H1 (cell line): ENCODE results near the gene CHD1L. TPM values are rescaled to one million over a fixed set of nuclear protein-coding genes. Genes with fewer than 3 reads are reported as not detected.

Experiments used
- CTCF ChIA-PET: fragments of 300-600 bp; sonication (Branson Sonifier 250); formaldehyde crosslinking; loops from one replicate; lab custom pipeline; 2021; ENCODE audit not compliant: partially characterized antibody; lab: Charles Lee
- POLR2A ChIA-PET: fragments of 300-600 bp; sonication (Branson Sonifier 250); formaldehyde crosslinking; loops from one replicate; lab custom pipeline; 2021; ENCODE audit warnings: inconsistent platforms; ENCODE audit not compliant: partially characterized antibody; lab: Charles Lee
- DNase-seq, 2 experiments: peaks; one replicate each; pipeline versions ENCODE4 v3.0.0 to v3.0.0-alpha.2; 2010 to 2022; ENCODE audit warnings: low spot score in 2 of 2, low read depth in 1 of 2, mixed read lengths in 1 of 2
- FAIRE-seq: peaks from 2 replicates; lab custom pipeline; 2011; peaks lifted over from hg19 to GRCh38; lab: Jason Lieb, UNC
- H2AFZ ChIP-seq: 2 replicates; pipeline ENCODE4 v1.8.1; 2012; ENCODE audit warnings: low read length, inconsistent platforms
- H2AK5ac ChIP-seq: 2 replicates; pipeline ENCODE4 v1.6.1; 2013; ENCODE audit warnings: low read depth, low read length
- H2BK120ac ChIP-seq: replicated peaks from 2 replicates; pipeline ENCODE3; 2013; ENCODE audit warnings: low read depth, low read length, inconsistent platforms
- H2BK12ac ChIP-seq: 2 replicates; pipeline ENCODE4 v1.6.1; 2013; ENCODE audit warnings: low read depth, low read length
- H2BK15ac ChIP-seq: 2 replicates; pipeline ENCODE4 v1.6.1; 2013; ENCODE audit warnings: low read length
- H2BK20ac ChIP-seq: 2 replicates; pipeline ENCODE4 v1.6.1; 2013; ENCODE audit warnings: low read length
- H2BK5ac ChIP-seq: 2 replicates; pipeline ENCODE4 v1.6.1; 2013; ENCODE audit warnings: low read depth, low read length
- H3K14ac ChIP-seq: 2 replicates; pipeline ENCODE4 v1.6.1; 2013; ENCODE audit warnings: inconsistent platforms; ENCODE audit not compliant: insufficient read length
- H3K18ac ChIP-seq: 2 replicates; pipeline ENCODE4 v1.6.1; 2013; ENCODE audit warnings: low read length; ENCODE audit errors: extremely low read depth
- H3K23ac ChIP-seq: 2 replicates; pipeline ENCODE4 v1.6.1; 2013; ENCODE audit warnings: inconsistent platforms; ENCODE audit not compliant: insufficient read length
- H3K23me2 ChIP-seq: 2 replicates; pipeline ENCODE4 v1.6.1; 2013; ENCODE audit warnings: low read depth, low read length
- H3K27ac ChIP-seq: 2 replicates; pipeline ENCODE4 v1.6.1; 2011; ENCODE audit warnings: low read depth, low read length, inconsistent platforms
- H3K27me3 ChIP-seq, 4 experiments: replicated peaks in 1 of 4; 1 replicate in 1 of 4; 2 replicates in 3 of 4; pipeline versions ENCODE4 v1.6.1 to v1.8.1; 2011 to 2013; ENCODE audit warnings: low read length in 3 of 4, mild to moderate bottlenecking in 3 of 4, inconsistent platforms in 2 of 4, mixed read lengths in 2 of 4, moderate library complexity in 1 of 4; ENCODE audit not compliant: control insufficient read depth in 3 of 4, insufficient read depth in 3 of 4; ENCODE audit errors: extremely low read depth in 1 of 4
- H3K36me3 ChIP-seq, 4 experiments: 2 replicates each; pipeline versions ENCODE4 v1.6.1 to v1.8.1; 2011 to 2013; ENCODE audit warnings: mild to moderate bottlenecking in 4 of 4, low read length in 3 of 4, moderate library complexity in 2 of 4, control low read depth in 1 of 4, inconsistent platforms in 1 of 4; ENCODE audit not compliant: insufficient read depth in 4 of 4, control insufficient read depth in 2 of 4
- H3K4ac ChIP-seq: replicated peaks from 2 replicates; pipeline ENCODE3; 2013; ENCODE audit warnings: low read length, low read depth, mixed read lengths, inconsistent platforms; ENCODE audit not compliant: insufficient read length
- H3K4me1 ChIP-seq, 4 experiments: replicated peaks in 1 of 4; 1 replicate in 1 of 4; 2 replicates in 3 of 4; pipeline versions ENCODE4 v1.6.1 to v1.8.1; 2011 to 2013; ENCODE audit warnings: low read length in 3 of 4, inconsistent platforms in 2 of 4, mixed read lengths in 1 of 4; ENCODE audit not compliant: insufficient read depth in 4 of 4, control insufficient read depth in 3 of 4
- H3K4me2 ChIP-seq, 2 experiments: 2 replicates each; pipeline versions ENCODE4 v1.6.1 to v1.8.1; 2011 to 2013; ENCODE audit warnings: low read depth in 2 of 2, low read length in 2 of 2, control low read depth in 1 of 2, inconsistent platforms in 1 of 2, mild to moderate bottlenecking in 1 of 2; ENCODE audit not compliant: insufficient read depth in 1 of 2
- H3K4me3 ChIP-seq, 4 experiments: fragments of 200-600, 300-600 bp in 1 of 4; sonication (generic), shearing (Covaris generic), sonication (Bioruptor Twin) in 1 of 4; 2 replicates each; pipeline versions ENCODE4 v1.5.1 to v1.8.1; 2011 to 2016; ENCODE audit warnings: low read length in 4 of 4, low read depth in 3 of 4, control low read depth in 2 of 4, inconsistent platforms in 2 of 4, mild to moderate bottlenecking in 2 of 4, mixed read lengths in 1 of 4, moderate library complexity in 1 of 4; ENCODE audit not compliant: insufficient read depth in 2 of 4; ENCODE audit errors: extremely low read depth in 1 of 4
- H3K56ac ChIP-seq: replicated peaks from 2 replicates; pipeline ENCODE3; 2013; ENCODE audit warnings: low read depth, mild to moderate bottlenecking, mixed read lengths, low read length, inconsistent platforms; ENCODE audit not compliant: insufficient read length
- H3K79me1 ChIP-seq: 2 replicates; pipeline ENCODE4 v1.6.1; 2013; ENCODE audit warnings: low read depth, low read length, control low read depth
- H3K79me2 ChIP-seq, 2 experiments: 2 replicates each; pipeline versions ENCODE4 v1.6.1 to v1.8.1; 2012 to 2013; ENCODE audit warnings: low read length in 2 of 2, mild to moderate bottlenecking in 2 of 2, inconsistent platforms in 1 of 2; ENCODE audit not compliant: insufficient read depth in 2 of 2, control insufficient read depth in 1 of 2
- H3K9ac ChIP-seq, 4 experiments: replicated peaks in 1 of 4; 1 replicate in 1 of 4; 2 replicates in 3 of 4; pipeline versions ENCODE4 v1.6.1 to v1.8.1; 2011 to 2013; ENCODE audit warnings: low read depth in 3 of 4, low read length in 3 of 4, control low read depth in 2 of 4, mild to moderate bottlenecking in 2 of 4, moderate library complexity in 2 of 4, inconsistent platforms in 1 of 4; ENCODE audit errors: extremely low read depth in 1 of 4
- H3K9me3 ChIP-seq, 2 experiments: 2 replicates each; pipeline versions ENCODE4 v1.6.1 to v1.8.1; 2012 to 2013; ENCODE audit warnings: mild to moderate bottlenecking in 2 of 2, moderate library complexity in 2 of 2, control low read depth in 1 of 2, inconsistent platforms in 1 of 2, low read depth in 1 of 2, low read length in 1 of 2, mixed read lengths in 1 of 2; ENCODE audit not compliant: insufficient read depth in 2 of 2
- H4K20me1 ChIP-seq, 2 experiments: replicated peaks in 1 of 2; 2 replicates each; pipeline versions ENCODE3 to v1.8.1; 2011 to 2013; ENCODE audit warnings: inconsistent platforms in 2 of 2, low read length in 2 of 2, mild to moderate bottlenecking in 1 of 2; ENCODE audit not compliant: insufficient read depth in 2 of 2, control insufficient read depth in 1 of 2
- H4K5ac ChIP-seq: 2 replicates; pipeline ENCODE4 v1.6.1; 2013; ENCODE audit warnings: low read length, low read depth, mixed read lengths, inconsistent platforms; ENCODE audit not compliant: insufficient read length
- H4K8ac ChIP-seq: 2 replicates; pipeline ENCODE4 v1.8.0; 2013; ENCODE audit warnings: mild to moderate bottlenecking, moderate library complexity, low read length, inconsistent platforms; ENCODE audit not compliant: insufficient read depth; ENCODE audit errors: extremely low read depth
- H4K91ac ChIP-seq: replicated peaks from 2 replicates; pipeline ENCODE3; 2013; ENCODE audit warnings: low read length, mixed read lengths, inconsistent platforms; ENCODE audit not compliant: insufficient read length
- BCL11A ChIP-seq, 2 experiments: IDR thresholded peaks; one replicate each; pipeline ENCODE4 v1.6.1; 2011; ENCODE audit warnings: low read depth in 2 of 2, low read length in 2 of 2, mild to moderate bottlenecking in 2 of 2
- CTCF ChIP-seq, 3 experiments: IDR thresholded peaks; 1 replicate in 2 of 3; 2 replicates in 1 of 3; pipeline versions ENCODE4 v1.5.1 to v1.6.1; 2011; ENCODE audit warnings: low read length in 3 of 3, mild to moderate bottlenecking in 3 of 3, inconsistent platforms in 2 of 3, low read depth in 1 of 3, moderate library complexity in 1 of 3; ENCODE audit not compliant: insufficient read depth in 1 of 3; ENCODE audit errors: control extremely low read depth in 1 of 3
- KDM1A ChIP-seq: fragments of 200-600, 300-600 bp; sonication (generic); IDR thresholded peaks from 2 replicates; pipeline ENCODE4 v1.7.1; 2016; ENCODE audit warnings: mild to moderate bottlenecking, low read length, borderline replicate concordance
- KDM4A ChIP-seq: IDR thresholded peaks from one replicate; pipeline ENCODE4 v1.7.1; 2012; ENCODE audit warnings: low read depth, mild to moderate bottlenecking, moderate library complexity, low read length, inconsistent platforms; ENCODE audit not compliant: severe bottlenecking
- RFX5 ChIP-seq: IDR thresholded peaks from 2 replicates; pipeline ENCODE4 v1.6.1; 2011; ENCODE audit warnings: low read depth, low read length, improper control_type of control experiment, borderline replicate concordance
- RNF2 ChIP-seq: fragments of 200-900, 300-1000 bp; sonication (generic); IDR thresholded peaks from 2 replicates; pipeline ENCODE4 v1.7.1; 2016; ENCODE audit warnings: borderline replicate concordance, low read depth, mild to moderate bottlenecking, antibody characterized with exemption, low read length; ENCODE audit not compliant: poor library complexity, severe bottlenecking; ENCODE audit errors: missing control alignments
- SRF ChIP-seq: IDR thresholded peaks from 2 replicates; pipeline ENCODE4 v1.6.1; 2011; ENCODE audit warnings: mild to moderate bottlenecking, low read depth, low read length, moderate library complexity
- TAF1 ChIP-seq: IDR thresholded peaks from 2 replicates; pipeline ENCODE4 v1.6.1; 2011; ENCODE audit warnings: mild to moderate bottlenecking, low read depth, low read length
- TAF7 ChIP-seq: optimal IDR thresholded peaks from 2 replicates; pipeline ENCODE3; 2011; ENCODE audit warnings: low read depth, mild to moderate bottlenecking, inconsistent platforms, low read length, moderate library complexity, borderline replicate concordance
- TBP ChIP-seq: IDR thresholded peaks from 2 replicates; pipeline ENCODE4 v1.6.1; 2011; ENCODE audit warnings: low read depth, low read length, improper control_type of control experiment
- polyA plus RNA-seq, 7 experiments: library from polyadenylated mRNA; depleted of rRNA in 3 of 7; stranded (reverse) in 5 of 7; unstranded in 2 of 7; fragments of >200 nt in 5 of 7; fragments of 200-250 nt in 2 of 7; gene quantifications; 1 replicate in 5 of 7; 2 replicates in 1 of 7; 4 replicates in 1 of 7; pipeline versions ENCODE4 v1.2.1 to v1.2.3, GENCODE V29; 2011 to 2013; ENCODE audit warnings: missing spikeins in 2 of 7, mixed read lengths in 2 of 7
- total RNA-seq: library from RNA; stranded (reverse); fragmentation: NEBNext Ultra II Directional; extraction: Animal tissue kit (Norgen Biotek cat#: 25700); gene quantifications from 2 replicates; pipeline ENCODE4 v1.2.1, GENCODE V29; 2021
- TF ChIP-seq, protein P1 (sequence below): IDR thresholded peaks from 2 replicates; pipeline ENCODE4 v1.6.1; 2012; ENCODE audit warnings: low read length, inconsistent platforms

CHD1L gene
- total and polyA plus RNA-seq, 2 of the 8 experiments (the other 6 are each of a cell fraction or from before 2014, with no cell fraction given) = 20.2 to 51.2 TPM

GRCh38 chr1:147213271-147213670, 29.2 kb upstream of the CHD1L start:
- H3K27ac ChIP-seq = no peak overlapping the region
- H3K9ac ChIP-seq = no peak overlapping the region
- no peak overlapping the region for H2BK120ac ChIP-seq
- H3K18ac ChIP-seq = no peak overlapping the region
- no peak overlapping the region for H3K4me3 ChIP-seq
- H3K56ac ChIP-seq = no peak overlapping the region
- no peak overlapping the region for H2BK12ac ChIP-seq
- H4K8ac ChIP-seq = no peak overlapping the region
- no peak overlapping the region for H3K4me2 ChIP-seq
- no peaks in the 10 kb centered on the region for H3K36me3 ChIP-seq
- ChIA-PET POLR2A (no interaction called here), CTCF (no interaction called here)
- H2BK5ac ChIP-seq = no peak overlapping the region
- H2AFZ ChIP-seq = no peak overlapping the region
- FAIRE-seq (no peak), DNase-seq (no peak)
- H2BK20ac ChIP-seq = no peak overlapping the region
- H3K79me1 ChIP-seq = no peaks in the 10 kb centered on the region
- H3K27me3 ChIP-seq = no peaks in the 10 kb centered on the region
- H3K23ac ChIP-seq = no peak overlapping the region
- H3K14ac ChIP-seq = no peak overlapping the region
- peak overlapping the region; percentile 40; the same call in 1 of the 2 replicates for H2BK15ac ChIP-seq
- no peak overlapping the region for H3K4ac ChIP-seq
- no peak overlapping the region for H2AK5ac ChIP-seq
- H3K79me2 ChIP-seq = no peaks in the 10 kb centered on the region
- H3K4me1 ChIP-seq = no peaks in the 10 kb centered on the region
- no peaks in the 10 kb centered on the region for H3K9me3 ChIP-seq
- H3K23me2 ChIP-seq = no peaks in the 10 kb centered on the region
- H4K5ac ChIP-seq = no peak overlapping the region
- no peaks in the 10 kb centered on the region for H4K20me1 ChIP-seq
- no peak overlapping the region for H4K91ac ChIP-seq
- TF ChIP-seq, protein P1, sequence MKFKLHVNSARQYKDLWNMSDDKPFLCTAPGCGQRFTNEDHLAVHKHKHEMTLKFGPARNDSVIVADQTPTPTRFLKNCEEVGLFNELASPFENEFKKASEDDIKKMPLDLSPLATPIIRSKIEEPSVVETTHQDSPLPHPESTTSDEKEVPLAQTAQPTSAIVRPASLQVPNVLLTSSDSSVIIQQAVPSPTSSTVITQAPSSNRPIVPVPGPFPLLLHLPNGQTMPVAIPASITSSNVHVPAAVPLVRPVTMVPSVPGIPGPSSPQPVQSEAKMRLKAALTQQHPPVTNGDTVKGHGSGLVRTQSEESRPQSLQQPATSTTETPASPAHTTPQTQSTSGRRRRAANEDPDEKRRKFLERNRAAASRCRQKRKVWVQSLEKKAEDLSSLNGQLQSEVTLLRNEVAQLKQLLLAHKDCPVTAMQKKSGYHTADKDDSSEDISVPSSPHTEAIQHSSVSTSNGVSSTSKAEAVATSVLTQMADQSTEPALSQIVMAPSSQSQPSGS = no peak
- no peak for TF ChIP-seq CTCF (IDR thresholded peaks at IDR 0.05; ENCODE audit: control extremely low read depth in 1 of 3, insufficient read depth in 1 of 3, low read depth in 1 of 3, low read length in 3 of 3)
- no peak for TF ChIP-seq BCL11A (IDR thresholded peaks at IDR 0.05; ENCODE audit: low read depth in 2 of 2, low read length in 2 of 2)
- no peak for TF ChIP-seq KDM4A
- no peak for TF ChIP-seq TBP
- TF ChIP-seq RFX5 = no peak
- TF ChIP-seq KDM1A = no peak
- no peak for TF ChIP-seq TAF7
- TF ChIP-seq SRF = no peak
- TF ChIP-seq RNF2 = no peak
- no peak for TF ChIP-seq TAF1
